MM.1S (cell line): Measurements from ENCODE around the gene SH3GL2.

ENCODE experiments used
- DNase-seq: peaks from one replicate; pipeline ENCODE4 v3.0.0-alpha.2; 2015
- H2AFZ ChIP-seq: fragments of 300-600 bp; sonication (generic); 2 replicates; pipeline ENCODE4 v1.6.0; 2016; ENCODE audit warnings: antibody characterized with exemption, low read length
- H3F3A ChIP-seq: fragments of 300-600 bp; sonication (generic); 2 replicates; pipeline ENCODE4 v1.6.1; 2016; ENCODE audit warnings: mild to moderate bottlenecking, antibody characterized with exemption, low read length, moderate library complexity, mixed read lengths; ENCODE audit not compliant: insufficient read depth
- H3K27ac ChIP-seq: fragments of 300-600 bp; sonication (generic); 2 replicates; pipeline ENCODE4 v1.5.1; 2016; ENCODE audit warnings: mild to moderate bottlenecking, low read length
- H3K27me3 ChIP-seq: fragments of 300-600 bp; sonication (generic); replicated peaks from 2 replicates; pipeline ENCODE4 v1.6.0; 2016; ENCODE audit warnings: low read length; ENCODE audit not compliant: insufficient read depth
- H3K36me3 ChIP-seq: fragments of 300-600 bp; sonication (generic); replicated peaks from 2 replicates; pipeline ENCODE4 v1.6.1; 2016; ENCODE audit warnings: mild to moderate bottlenecking, low read length, mixed read lengths; ENCODE audit not compliant: insufficient read depth
- H3K4me1 ChIP-seq: fragments of 300-600 bp; sonication (generic); 2 replicates; pipeline ENCODE4 v1.6.1; 2016; ENCODE audit warnings: low read length, mixed read lengths
- H3K4me2 ChIP-seq: fragments of 300-600 bp; sonication (generic); 2 replicates; pipeline ENCODE4 v1.6.0; 2016; ENCODE audit warnings: low read depth, low read length
- H3K4me3 ChIP-seq: fragments of 300-600 bp; sonication (generic); 2 replicates; pipeline ENCODE4 v1.5.1; 2016; ENCODE audit warnings: low read length, mixed read lengths
- H3K79me2 ChIP-seq: fragments of 300-600 bp; sonication (generic); 2 replicates; pipeline ENCODE4 v1.6.1; 2016; ENCODE audit warnings: mixed run types, low read length, mixed read lengths
- H3K9ac ChIP-seq: fragments of 300-600 bp; sonication (generic); 2 replicates; pipeline ENCODE4 v1.6.1; 2016; ENCODE audit warnings: low read length, mixed read lengths
- H3K9me2 ChIP-seq: fragments of 300-600 bp; sonication (generic); replicated peaks from 2 replicates; pipeline ENCODE4 v1.6.1; 2016; ENCODE audit warnings: mild to moderate bottlenecking, low read length, mixed read lengths; ENCODE audit not compliant: insufficient read depth
- H3K9me3 ChIP-seq: fragments of 300-600 bp; sonication (generic); replicated peaks from 2 replicates; pipeline ENCODE4 v1.6.1; 2016; ENCODE audit warnings: mild to moderate bottlenecking, low read length, mixed read lengths; ENCODE audit not compliant: insufficient read depth
- H4K20me1 ChIP-seq: fragments of 300-600 bp; sonication (generic); 2 replicates; pipeline ENCODE4 v1.6.1; 2016; ENCODE audit warnings: mild to moderate bottlenecking, low read length, moderate library complexity, mixed read lengths; ENCODE audit not compliant: insufficient read depth
- EZH2 ChIP-seq: fragments of 300-600 bp; sonication (generic); optimal IDR thresholded peaks from 2 replicates; pipeline ENCODE3; 2017; ENCODE audit warnings: low read depth, mild to moderate bottlenecking, antibody characterized with exemption, low read length, mixed read lengths
- EZH2phosphoT487 ChIP-seq: fragments of 300-600 bp; sonication (generic); IDR thresholded peaks from 2 replicates; pipeline ENCODE4 v1.6.1; 2018; ENCODE audit warnings: antibody characterized with exemption, low read length
- TF ChIP-seq, protein P1 (sequence below): fragments of 300-600 bp; sonication (generic); IDR thresholded peaks from 2 replicates; pipeline ENCODE4 v1.5.1; 2016; ENCODE audit warnings: antibody characterized with exemption, low read length, mixed read lengths

The SH3GL2 gene

DNA sequence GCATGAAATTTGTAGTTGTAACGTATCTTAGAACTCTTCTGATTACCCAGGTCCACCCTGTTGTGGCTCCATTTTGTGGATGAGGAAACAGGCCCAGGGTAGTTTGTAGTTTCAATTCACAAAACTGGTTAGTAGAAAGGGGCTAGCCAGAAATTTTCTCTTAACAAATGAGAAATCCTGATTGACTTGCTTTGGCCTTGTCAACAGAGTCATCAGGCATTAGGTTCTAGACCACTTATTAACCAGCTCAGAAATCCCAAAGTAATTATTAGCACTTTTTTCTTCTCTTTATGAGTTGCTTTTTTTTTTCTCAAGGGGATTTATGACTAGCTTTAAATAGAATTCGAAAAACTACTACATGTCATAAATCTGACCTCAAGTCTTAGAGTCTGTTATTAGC lies 160.2 kb downstream of the SH3GL2 start:
- Histone ChIP-seq H3K27me3 (no peaks in the 10 kb centered on the region), H3K36me3 (no peaks in the 10 kb centered on the region), H3K79me2 (no peaks in the 10 kb centered on the region), H3K4me2 (no peak overlapping the region), H3K9me3 (no peaks in the 10 kb centered on the region), H3K9ac (no peak overlapping the region), H3K27ac (no peak overlapping the region), H3K4me3 (no peak overlapping the region), H3K9me2 (no peaks in the 10 kb centered on the region), H3F3A (no peaks in the 10 kb centered on the region), H4K20me1 (no peaks in the 10 kb centered on the region), H2AFZ (no peak overlapping the region), H3K4me1 (no peaks in the 10 kb centered on the region)
- no peak for DNase-seq
- TF ChIP-seq EZH2phosphoT487 (no peak), EZH2 (no peak)
- TF ChIP-seq, protein P1, sequence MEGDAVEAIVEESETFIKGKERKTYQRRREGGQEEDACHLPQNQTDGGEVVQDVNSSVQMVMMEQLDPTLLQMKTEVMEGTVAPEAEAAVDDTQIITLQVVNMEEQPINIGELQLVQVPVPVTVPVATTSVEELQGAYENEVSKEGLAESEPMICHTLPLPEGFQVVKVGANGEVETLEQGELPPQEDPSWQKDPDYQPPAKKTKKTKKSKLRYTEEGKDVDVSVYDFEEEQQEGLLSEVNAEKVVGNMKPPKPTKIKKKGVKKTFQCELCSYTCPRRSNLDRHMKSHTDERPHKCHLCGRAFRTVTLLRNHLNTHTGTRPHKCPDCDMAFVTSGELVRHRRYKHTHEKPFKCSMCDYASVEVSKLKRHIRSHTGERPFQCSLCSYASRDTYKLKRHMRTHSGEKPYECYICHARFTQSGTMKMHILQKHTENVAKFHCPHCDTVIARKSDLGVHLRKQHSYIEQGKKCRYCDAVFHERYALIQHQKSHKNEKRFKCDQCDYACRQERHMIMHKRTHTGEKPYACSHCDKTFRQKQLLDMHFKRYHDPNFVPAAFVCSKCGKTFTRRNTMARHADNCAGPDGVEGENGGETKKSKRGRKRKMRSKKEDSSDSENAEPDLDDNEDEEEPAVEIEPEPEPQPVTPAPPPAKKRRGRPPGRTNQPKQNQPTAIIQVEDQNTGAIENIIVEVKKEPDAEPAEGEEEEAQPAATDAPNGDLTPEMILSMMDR, result no peak

DNA sequence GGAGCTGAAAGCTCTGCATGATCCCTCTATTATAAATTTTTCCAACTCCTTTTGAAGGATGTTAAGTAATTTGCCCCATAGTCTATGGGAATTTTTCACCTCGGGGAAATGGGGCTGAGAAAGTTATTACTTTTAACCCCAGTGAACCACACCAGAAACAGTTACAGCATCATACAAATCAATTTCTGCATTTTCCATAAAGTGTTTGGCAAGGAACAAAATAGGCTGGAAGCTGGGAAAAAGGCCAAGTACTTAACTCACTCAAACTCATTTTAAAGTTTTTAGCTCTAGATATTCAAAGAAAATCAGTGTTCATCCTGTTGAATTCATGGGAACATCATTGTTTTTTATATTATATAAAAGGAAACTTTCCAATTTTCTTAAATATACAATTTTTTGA lies 160.9 kb downstream of the SH3GL2 start:
- Histone ChIP-seq H3K9me2 (no peaks in the 10 kb centered on the region), H3K4me1 (no peaks in the 10 kb centered on the region)

DNA sequence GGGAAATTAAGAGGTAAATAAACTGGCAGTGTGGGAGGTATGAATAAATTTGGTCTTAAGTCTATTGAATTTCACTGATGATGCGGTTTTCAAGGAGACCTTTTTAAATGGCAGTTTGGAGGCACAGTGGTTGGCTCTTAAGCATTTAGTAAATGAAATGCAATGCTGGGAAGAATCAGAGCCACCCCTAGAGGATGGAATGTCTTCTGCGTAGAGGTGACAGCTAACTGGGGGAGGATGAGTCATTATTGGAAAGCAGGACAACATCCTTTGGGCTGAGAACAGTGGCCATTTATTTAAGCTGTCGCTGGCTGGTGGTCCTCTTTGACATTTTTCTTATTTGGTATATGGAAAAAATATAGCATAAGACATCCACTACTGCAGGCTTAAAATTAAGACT lies 163.2 kb downstream of the SH3GL2 start:
- Histone ChIP-seq H3F3A (no peaks in the 10 kb centered on the region), H2AFZ (no peak overlapping the region), H3K4me2 (no peak overlapping the region), H3K27me3 (no peaks in the 10 kb centered on the region), H3K4me3 (no peak overlapping the region), H4K20me1 (no peaks in the 10 kb centered on the region), H3K9me2 (no peaks in the 10 kb centered on the region), H3K4me1 (no peaks in the 10 kb centered on the region), H3K9ac (no peak overlapping the region), H3K36me3 (no peaks in the 10 kb centered on the region), H3K27ac (no peak overlapping the region), H3K79me2 (no peaks in the 10 kb centered on the region), H3K9me3 (no peaks in the 10 kb centered on the region)
- TF ChIP-seq, protein P1, result no peak
- no peak for TF ChIP-seq EZH2phosphoT487
- no peak for TF ChIP-seq EZH2
- no peak for DNase-seq

More for the DNA sequence above, 160.9 kb downstream of the SH3GL2 start:
- TF ChIP-seq, protein P1, result no peak
- TF ChIP-seq EZH2phosphoT487, result no peak
- no peak for TF ChIP-seq EZH2
- H3K27me3 ChIP-seq, result no peaks in the 10 kb centered on the region
- no peak overlapping the region for H3K4me3 ChIP-seq
- H3K9me3 ChIP-seq, result no peaks in the 10 kb centered on the region
- no peaks in the 10 kb centered on the region for H3K36me3 ChIP-seq
- no peaks in the 10 kb centered on the region for H3F3A ChIP-seq
- H4K20me1 ChIP-seq, result no peaks in the 10 kb centered on the region
- no peak for DNase-seq
- no peak overlapping the region for H3K9ac ChIP-seq
- no peak overlapping the region for H3K27ac ChIP-seq
- H3K4me2 ChIP-seq, result no peak overlapping the region
- H3K79me2 ChIP-seq, result no peaks in the 10 kb centered on the region
- H2AFZ ChIP-seq, result no peak overlapping the region

DNA sequence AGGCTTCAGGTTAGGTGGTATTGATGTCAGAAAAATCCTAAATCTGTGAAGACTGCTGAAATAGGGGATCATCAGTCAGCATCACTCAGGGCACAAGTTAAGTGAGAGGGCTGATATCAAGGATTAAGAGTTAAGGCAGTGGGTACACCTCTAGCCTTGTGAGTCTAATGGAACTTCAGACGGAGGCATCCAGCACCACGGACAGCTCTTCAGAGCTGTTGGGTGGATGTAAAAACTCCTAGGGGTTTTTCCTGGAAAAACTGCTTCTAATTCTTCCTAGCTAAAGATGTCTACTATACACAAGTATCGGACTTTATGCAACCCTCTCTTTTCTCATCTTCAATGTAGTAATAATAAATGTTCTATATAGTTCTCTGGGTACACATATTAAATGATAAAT lies 165.9 kb downstream of the SH3GL2 start:
- no peaks in the 10 kb centered on the region for H3F3A ChIP-seq
- no peak overlapping the region for H3K4me3 ChIP-seq
- H3K27me3 ChIP-seq, result no peaks in the 10 kb centered on the region
- DNase-seq, result no peak
- no peak overlapping the region for H3K4me2 ChIP-seq
- no peaks in the 10 kb centered on the region for H3K79me2 ChIP-seq
- no peak overlapping the region for H3K9ac ChIP-seq
- H3K36me3 ChIP-seq, result no peaks in the 10 kb centered on the region
- no peak overlapping the region for H2AFZ ChIP-seq
- no peaks in the 10 kb centered on the region for H3K9me2 ChIP-seq
- H4K20me1 ChIP-seq, result no peaks in the 10 kb centered on the region
- no peak for TF ChIP-seq EZH2phosphoT487
- TF ChIP-seq, protein P1, result no peak
- no peak for TF ChIP-seq EZH2
- no peaks in the 10 kb centered on the region for H3K9me3 ChIP-seq
- H3K27ac ChIP-seq, result no peak overlapping the region
- H3K4me1 ChIP-seq, result no peaks in the 10 kb centered on the region
